GM18867 (cell line): Measurements from ENCODE around the gene TAB2.
"Not testable (repeated sequence)": the region's sequence is repeated elsewhere in the genome, so short reads cannot be mapped to it uniquely, and the experiment has no call there.

Experiments used
- ATAC-seq: cut with Tn5 transposase; IDR thresholded peaks from one replicate; pipeline ENCODE4 v1.9.1; 2021; ENCODE audit warnings: mild to moderate bottlenecking, moderate library complexity; ENCODE audit not compliant: unreplicated experiment

TAB2 gene

DNA sequence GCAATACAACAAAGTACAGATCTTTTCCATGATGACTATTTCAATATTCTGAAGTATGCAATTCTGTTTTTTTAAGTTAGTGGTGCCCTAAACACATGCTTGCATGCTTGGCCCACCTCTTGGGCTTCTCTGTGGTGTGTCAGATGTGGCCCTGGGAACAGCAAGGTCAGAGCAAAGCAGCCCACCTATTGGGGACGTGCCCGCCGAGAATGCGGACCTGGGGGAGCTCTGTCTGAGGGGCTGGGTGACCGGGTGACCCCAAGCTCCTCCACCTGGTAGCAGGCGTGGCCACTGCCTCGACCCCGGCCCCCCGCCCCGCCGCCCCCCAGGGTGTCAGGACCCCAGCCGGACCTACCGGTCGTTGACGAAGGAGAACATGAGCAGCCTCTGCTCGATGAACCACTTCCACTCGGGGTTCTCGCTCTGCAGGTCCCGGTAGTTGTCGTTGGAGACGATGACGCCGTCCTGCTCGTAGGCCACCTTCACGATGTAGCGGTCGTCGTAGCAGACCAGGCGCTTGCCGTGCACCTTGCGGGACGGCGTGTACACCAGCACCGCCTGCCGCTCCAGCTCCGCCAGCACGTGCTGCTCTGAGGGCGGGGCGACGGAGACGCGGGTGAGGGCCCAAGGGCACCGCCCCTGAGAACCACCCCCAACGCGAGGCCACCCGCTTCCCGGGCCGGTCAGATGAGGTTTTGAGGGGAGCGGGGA is 139.0 kb downstream of the TAB2 start:
- ATAC-seq = no peak

DNA sequence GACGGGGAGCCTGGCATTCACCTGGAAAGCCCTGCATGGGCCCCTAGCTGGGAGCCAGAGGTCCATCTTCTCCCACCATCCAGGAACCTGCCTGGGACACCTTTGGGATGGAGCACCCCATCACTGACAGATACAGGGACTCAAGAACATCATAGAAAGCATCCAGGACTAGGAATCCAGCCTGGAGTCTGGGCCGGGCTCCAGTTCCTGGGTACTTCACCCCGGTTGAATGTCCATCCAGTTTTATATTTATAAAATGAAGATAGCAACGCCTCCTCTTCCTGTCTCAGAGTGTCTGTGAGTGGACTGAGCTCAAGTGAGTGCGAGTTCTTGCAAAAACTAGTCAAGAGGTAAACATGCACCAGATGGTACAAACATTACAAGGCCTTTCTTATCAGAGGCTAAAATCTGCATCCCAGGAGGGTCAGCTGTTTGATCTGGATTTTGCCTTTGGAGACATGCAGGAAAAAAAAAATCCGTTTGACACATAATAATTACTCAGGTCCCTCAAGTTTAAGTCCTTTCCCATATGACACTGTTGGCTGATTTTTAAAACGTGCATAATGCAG is 139.9 kb downstream of the TAB2 start:
- ATAC-seq = no peak

DNA sequence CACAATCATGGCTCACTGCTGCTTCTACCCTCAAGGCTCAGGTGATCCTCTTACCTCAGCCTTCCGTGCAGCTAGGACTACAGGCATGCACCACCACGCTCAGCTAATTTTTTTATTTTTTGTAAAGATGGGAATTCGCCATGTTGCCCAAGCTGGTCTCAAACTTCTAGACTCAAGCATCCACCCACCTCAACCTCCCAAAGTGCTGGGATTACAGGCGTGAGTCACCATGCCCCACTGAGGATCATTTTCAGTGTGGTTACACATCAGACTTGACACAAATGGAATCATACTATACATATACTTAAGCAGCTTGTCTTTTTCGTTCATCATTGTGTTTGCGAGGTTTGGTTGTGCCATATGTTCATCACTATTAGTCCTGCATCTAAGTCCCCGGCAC is 140.7 kb downstream of the TAB2 start:
- ATAC-seq = no peak

DNA sequence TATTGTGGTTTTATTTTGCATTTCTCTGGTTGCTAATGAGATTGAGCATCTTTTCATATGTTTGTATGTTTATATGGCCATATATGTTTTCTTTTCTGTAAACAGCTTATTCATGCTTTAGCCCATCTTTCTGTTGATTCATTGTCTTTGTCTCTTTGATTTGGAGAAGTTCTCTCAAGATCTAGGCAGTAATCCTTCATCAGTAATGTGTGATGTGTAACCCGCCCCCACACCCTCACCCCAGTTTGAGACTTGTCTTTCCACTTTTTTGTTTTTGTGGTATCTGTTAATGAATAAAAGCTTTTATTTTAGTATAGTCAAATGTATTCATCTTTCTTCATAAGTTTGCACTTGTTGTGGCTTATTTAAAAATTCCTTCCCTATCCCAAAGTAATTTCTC is 141.3 kb downstream of the TAB2 start:
- ATAC-seq = no peak

DNA sequence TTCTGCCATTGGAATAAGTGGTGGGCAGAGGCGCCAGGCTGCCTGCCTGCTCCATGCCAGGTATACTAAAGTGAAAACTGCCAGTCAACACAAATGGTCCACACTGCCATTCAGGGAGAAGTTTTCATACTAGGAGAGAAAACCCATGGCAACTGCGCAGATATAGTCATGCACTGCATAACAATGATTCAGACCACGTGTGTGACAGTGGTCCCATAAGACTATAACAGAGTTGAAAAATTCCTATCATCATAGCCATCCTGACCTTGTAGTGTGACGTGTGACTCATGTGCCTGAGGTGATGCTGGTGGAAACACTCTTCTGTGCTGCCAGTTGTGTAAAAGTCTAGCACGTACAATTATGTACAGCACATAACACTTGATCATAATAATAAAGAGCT is 142.2 kb downstream of the TAB2 start:
- no peak for ATAC-seq

DNA sequence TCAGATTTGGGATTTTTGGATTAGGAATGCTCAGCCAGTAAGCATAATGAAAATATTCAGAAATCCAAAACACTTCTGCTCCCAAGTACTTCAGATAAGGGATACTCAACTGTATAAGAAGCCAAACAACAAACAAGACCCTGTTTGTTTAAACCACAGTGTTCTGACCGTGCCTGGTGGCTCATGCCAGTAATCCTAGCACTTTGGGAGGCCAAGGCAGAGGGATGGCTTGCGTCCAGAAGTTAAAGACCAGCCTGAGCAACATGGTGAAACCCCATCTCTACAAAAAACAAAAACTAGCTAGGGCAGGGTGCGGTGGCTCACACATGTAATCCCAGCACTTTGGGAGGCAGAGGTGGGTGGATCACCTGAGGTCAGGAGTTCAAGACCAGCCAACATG is 142.7 kb downstream of the TAB2 start:
- ATAC-seq = not testable (repeated sequence)
